ENCODE data around the gene SLC25A1.
"Not testable (repeated sequence)": the region's sequence is repeated elsewhere in the genome, so short reads cannot be mapped to it uniquely, and the experiment has no call there.

SLC25A1 gene

DNA sequence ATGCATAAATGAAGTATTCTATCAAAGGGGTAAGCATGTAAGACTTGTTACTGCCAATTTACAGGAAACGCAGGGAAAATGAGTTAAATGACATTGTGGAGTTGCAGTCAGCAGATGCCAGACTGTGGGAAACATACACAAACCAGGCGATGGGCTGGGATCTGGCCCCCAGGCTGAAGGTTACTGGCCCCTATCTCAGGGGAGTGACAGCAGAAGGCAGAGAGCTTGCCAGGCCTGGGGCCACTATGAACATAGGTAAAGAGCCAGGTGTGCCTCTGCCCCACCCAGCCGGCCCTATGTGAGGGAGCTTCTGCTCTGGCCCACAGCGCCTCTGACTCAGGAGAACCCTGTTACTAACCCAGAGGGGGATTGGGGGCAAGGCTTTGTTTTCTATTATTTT, 26.1 kb upstream of the SLC25A1 start:
- no peak for DNase-seq (ENCODE audit: low read depth)

DNA sequence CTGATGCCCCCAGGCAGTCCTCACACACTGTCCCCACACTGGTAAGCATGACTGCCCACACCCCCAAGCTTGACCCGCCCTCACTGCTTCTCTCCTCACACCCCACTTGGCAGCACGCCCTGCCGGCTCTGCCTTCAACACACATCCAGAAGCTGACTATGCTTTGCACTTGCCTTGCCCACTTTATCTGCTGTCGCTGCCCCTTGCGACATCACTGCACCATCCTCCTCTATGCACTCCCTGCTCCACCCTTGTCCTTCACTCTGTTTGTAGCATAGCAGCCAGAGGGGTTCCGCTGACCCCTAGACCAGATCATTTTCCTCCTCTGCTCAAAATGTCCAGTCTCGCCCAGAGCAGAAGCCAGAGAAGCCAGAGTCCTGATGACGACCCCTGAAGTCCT, 25.3 kb upstream of the SLC25A1 start:
- DNase-seq (ENCODE audit: low read depth): no peak

DNA sequence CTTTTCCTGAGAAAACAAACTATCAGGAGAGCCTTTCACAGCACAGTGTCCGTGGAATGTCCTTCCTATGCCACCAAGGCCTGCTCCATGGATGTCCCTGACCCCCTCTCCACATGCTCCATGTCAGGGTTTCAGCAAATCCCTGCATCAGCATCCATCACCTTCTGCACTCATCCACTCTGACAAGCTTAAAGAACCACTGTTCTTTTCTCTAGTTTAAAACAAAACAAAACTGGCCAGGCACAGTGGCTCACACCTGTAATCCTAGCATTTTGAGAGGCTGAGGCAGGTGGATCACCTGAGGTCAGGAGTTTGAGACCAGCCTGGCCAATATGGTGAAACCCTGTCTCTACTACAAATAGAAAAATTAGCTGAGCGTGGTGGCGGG, 24.3 kb upstream of the SLC25A1 start:
- not testable (repeated sequence) for DNase-seq (ENCODE audit: low read depth)

DNA sequence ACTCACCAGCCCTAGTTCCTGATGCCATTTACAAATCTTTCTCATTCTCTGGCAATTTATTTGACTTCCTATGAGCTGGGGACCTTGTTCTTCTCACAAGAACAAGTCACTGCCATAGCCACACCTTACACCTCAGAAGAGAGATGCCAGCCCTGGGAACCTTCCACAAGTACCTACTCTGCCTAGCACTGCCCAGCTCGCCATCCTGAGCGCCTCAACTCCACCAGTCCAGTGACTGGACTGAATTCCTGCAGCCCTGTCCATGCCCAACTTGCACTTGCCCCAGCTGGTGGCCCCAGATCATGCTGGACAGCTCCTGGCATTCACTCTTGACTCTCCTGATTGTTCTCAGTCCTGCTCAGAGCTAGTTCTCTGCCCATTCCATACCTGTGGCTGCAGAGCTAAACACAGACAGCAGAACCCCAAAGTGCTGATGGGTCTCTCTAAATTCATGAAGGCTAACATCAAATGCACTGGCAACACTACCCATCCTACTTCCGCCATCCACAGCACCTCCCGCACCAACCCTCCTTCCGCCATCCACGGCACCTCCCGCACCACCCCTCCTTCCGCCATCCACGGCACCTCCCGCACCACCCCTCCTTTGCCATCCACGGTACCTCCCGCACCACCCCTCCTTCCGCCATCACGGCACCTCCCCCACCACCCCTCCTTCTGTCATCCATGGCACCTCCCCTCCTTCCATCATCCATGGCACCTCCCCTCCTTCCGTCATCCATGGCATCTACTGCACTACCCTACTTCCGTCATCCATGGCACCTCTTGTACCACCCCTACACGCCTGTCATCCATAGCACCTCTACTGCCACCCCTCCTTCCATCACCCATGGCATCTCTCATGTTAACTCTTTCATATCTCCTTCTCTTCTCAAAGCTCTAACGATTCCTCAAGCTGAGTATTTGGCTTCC, 23.6 kb upstream of the SLC25A1 start:
- DNase-seq (ENCODE audit: low read depth): no peak

DNA sequence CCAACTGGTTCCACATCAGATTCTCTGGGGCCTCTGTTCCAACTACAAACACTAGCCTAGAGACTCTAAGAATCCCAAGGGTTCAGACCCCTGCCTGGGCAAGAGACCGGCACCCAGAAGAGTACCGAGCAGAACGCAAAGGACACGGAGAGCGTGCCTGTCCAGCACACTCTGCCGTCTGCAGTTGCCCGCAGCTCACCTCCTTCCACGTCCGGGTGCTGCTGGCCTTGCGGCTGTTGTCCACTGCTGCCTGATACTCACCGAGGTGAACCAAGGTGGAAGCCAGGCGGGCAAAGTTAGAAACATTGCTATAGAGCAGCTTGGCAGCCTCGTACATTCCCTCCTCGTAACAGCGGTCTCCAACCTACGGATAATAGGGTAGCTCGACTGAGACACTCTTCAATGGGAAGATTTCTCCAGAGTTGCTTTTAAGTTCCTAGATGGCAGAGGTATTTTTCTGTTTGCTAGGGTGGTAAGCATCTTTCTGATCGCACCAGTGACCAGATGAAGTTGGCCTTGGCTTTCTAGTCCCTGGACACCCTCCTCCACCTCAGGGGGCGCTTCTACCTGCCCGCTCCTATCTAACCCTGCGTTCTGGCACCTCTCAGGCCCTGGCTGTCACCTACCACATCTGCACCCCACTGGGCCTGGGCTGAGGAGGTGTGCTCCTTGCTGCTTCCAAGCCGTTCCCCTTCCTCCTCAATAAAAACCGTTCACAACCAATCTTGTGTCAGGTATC, 22.8 kb upstream of the SLC25A1 start:
- no peak for DNase-seq (ENCODE audit: low read depth)

DNA sequence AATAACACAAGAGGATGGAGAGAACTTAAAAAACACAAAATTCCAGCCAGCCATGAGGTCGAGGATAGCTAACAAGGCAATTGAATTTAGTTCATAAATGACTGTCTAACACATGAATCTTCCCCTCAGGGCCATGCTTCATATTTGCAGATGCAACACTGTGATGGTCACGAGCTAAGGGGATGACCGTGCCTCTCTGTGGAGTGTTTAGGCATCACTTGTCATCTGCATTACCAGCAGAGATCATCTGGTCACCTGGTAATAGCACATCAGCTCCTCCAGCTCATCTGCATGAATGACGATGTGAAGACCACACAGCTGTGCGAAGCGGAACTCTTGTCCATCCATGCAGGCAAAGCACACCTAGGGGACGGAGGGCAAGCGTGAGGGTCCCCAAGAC, 20.9 kb upstream of the SLC25A1 start:
- DNase-seq (ENCODE audit: low read depth): no peak

DNA sequence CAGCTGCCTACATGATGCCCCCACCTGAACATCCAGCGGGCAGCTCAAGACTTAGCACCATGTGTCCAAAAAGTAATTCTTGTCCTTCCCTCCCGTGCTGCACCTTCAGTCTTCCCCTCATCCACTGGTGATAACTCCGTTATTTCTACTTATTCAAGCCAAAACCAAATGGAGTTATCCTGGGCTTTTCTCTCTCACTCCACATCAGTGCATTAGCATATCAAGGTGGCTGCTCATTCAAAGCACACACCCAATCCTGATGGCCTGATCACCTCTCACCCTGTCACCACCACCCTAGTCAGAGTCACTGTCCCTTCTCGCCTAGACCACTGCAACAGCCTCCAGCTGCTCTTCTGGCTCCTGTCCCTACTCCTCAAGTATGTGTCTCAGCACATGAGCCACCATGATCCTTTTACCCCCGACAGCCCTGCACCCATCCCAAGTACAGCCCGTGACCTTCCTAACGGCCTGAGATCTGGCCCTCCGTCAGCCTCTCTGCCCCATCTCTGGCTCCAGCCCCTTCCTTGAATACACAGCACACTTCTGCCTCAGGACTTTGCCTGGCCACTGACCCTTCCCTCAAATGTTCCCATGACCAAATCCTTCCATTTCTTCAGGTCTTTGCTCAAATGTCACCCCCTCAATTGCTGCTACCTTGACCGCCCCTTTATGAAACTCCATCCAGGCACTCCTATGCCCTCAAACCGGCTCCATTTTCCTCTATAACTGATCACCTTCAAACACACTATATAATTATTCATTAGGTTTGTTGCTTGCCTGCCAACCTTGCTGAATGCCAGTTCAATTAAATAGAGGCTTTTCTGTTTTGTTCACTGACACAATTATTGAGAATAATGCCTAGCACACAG, 19.7 kb upstream of the SLC25A1 start:
- DNase-seq (ENCODE audit: low read depth): no peak

DNA sequence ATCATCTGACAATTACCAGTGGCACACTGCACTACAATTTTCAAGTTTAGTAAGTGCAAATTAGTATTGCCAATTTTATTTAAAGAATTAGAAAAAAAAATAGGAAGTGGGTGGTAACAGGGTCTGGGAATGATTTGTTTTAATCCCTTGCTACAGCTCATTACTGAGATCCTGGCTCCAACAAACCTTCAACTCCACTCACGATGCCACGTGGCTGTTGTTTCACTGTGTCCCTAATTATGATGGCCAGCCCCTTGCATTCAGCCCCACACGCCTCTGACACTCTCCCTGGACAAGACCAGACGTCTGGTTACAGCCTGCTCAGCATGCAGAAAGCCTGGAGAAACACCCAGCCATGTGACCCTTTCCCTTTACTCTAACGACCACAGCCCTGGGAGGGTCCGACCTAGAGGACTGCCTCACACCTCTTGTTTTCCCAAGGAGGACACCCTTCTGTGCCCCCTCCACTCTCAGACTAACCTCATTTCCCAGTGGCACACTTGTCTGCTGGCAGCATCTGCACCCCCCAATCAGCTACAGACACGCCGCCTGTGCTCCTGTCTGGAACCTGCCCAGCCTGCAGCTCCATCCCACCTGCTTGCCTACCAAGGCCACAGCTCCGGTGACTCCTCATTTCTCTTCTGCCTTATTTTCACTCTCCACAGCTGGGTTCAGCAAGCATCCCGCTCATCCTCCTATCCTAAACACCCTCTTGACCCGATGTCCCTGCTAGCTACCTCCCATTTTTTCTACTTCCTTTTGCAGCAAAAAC, 18.5 kb upstream of the SLC25A1 start:
- no peak for DNase-seq (ENCODE audit: low read depth)

DNA sequence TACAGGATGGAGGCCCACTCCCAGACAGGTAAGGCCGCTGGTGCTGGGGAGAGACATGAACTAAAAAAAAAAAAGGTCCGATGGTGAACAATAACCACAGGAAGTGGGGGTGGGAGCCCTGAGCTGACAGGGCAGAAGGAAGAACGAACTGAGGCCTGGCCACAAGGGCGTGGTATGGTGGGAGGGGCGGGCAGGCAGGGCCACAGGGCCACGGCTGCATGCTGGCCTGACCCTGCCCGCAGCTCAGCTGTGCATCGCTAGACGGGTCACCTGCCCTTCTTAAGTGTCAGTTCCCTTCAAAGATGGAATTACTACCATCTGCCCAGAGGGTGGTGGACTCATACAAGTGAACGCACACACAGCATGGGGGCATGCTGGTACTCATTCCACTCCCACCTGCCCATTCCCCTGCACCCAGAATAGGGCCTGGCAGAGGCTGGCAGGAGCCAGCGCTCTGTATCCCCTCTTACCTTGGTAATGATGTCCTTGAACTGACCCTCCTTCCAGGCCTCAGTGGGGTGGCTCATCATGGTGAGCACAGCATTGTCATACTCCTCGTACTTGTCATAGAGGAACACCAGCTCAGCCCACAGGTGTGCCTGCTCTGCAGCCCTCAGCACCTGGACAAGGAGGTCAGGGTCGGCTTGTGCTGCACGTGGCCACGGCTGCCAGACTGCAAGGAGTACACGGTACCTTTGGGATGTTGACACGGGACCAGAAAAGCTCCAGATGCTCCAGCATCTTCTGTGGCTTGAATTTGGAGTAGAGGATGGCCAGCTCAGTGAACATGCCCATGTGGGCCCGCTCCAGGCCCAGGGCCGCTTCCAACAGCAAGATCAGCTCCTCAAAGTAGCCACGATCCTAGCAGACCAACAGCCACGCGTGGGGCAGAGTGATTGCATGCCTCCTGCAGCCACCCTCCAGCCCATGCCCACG, 17.5 kb upstream of the SLC25A1 start:
- no peak for DNase-seq (ENCODE audit: low read depth)

DNA sequence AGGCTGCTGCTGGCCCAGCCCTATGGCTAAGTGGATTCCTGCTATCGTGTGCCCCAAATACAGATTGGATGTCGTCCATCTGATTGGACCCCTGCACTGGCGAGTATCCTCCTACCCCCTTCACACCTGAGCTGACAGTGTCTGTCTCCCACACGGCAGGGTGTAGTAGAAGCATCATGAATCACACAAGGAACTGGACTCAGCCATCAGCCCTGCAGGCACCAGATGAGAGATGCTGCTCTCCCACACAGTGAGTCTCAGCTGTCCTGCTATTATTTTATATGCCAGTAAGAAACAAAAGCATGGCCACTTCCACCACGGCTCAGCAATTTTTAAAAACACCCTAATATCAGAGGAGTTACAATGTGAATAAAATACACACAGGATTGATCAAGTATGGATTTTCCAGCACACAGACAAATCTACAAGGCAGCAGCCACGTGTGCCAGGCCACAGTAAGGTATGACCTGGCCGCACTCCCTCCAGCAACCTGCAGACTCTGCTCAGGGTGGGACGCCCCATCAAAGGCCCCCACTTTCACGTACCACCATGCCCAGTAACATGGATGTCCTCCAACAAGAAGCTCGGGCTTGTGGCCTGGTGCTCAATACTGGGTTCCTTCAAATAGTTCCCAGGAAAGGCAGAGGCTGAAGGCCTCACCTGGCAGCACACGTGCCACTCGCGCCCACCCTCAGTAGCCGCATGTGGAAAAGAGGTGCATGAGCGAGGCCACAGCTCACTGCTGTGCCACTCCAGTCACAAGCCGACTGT, 16.4 kb upstream of the SLC25A1 start:
- DNase-seq (ENCODE audit: low read depth): no peak

DNA sequence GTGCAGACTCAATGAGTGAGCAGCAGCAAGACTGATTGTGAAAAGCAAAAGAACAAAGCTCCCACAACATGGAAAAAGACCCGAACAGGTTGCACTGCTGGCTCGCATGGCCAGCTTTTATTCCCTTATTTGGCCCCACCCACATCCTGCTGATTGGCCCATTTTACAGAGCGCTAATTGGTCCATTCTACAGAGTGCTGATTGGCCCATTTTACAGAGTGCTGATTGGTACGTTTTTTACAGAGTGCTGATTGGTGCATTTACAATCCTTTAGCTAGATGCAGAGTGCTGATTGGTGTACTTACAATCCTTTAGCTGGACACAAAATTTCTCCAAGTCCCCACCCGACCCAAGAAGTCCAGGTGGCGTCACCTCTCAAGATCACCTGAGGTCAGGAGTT, 15.3 kb upstream of the SLC25A1 start:
- no peak for DNase-seq (ENCODE audit: low read depth)

DNA sequence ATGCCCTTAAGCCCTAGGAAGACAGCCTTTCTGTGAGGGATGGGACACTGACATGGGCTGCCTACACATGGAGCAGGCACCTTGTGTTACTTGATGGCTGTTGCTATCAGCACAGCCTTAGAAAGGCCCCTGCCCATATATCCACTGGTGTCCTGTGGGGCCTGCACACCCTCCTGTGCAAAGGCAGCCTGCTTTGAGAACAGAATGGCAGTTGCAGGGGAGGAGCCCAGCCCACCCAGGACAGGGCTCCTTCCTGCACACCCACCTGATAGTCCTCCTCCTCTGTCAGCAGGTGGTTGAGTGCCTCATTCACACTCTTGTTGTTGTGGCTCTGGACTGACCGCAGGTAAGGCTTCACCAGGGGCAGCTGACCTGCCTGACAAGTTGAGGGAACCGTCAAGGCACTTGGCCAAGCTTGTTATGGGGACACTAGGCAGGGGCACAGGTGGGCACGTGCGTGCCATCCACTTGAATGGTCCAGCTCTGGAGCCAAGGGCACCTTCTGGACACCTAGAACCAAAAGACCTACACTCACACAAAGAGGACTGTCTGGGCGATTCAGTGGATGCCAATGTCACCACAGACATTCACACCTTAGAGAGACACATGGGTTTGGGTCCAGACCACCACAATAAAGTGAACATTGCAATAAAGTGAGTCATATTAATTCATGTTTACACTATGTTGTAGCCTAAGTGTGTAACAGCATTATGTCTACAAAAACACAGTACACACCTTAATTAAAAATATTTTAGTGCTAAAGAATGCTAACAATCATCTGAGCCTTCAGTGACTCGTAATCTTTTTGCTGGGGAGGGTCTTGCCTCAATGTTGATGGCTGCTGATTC, 9.4 kb upstream of the SLC25A1 start:
- no peak for DNase-seq (ENCODE audit: low read depth)

DNA sequence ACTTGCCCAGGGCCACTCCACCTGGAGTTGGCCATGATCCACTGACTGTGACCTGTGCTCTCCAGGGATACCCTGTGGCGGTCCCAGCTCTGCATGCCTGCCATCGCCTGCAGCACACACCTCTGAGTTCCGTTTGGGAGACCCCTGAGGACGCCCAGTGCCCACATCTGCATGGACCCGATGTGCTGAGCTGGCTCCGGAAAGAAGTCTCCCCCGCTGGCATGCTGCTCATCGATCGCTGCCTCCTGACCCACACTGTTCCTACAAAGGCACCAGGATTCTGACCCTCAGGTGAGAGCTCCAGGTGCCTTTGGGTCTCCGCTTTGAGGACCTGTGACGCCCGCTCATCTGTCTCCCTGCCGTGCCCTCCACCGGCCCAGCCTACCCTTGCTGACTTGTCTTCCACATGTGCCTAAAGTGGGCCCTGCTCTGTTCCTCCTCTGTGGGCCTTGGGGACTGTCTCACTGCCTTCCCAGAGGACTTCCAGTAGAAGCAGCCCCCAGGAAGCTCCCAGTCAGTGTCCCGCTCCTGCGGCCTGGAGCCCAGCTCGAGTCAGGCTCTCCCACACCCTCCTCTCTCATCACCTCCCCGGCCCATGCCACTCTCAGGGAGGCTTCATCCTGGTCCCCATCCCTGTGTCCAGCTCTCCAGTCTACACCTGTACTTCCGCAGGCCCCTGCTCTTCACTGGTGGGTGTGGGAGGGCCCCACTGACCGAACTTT, 5.9 kb upstream of the SLC25A1 start:
- no peak for DNase-seq (ENCODE audit: low read depth)

DNA sequence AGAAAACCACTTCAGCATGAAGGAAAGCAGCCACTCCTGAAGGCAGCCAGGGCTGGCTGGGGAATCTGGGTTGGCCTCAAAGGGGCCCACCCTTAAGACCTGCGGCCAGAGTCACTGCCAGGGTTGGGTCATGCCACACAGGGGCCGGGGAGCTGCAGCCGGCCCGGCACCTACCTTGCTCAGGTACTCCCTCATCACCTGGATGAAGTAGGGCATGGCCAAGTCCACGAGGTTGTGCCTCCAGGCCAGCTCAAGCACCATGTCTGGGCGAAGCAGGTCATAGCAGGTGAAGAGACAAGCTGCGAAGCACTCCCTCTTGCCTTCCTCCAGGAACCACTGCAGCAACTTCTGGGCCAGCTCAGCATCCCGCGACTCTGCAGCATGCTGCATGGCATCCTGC, 4.7 kb upstream of the SLC25A1 start:
- DNase-seq (ENCODE audit: low read depth): no peak

DNA sequence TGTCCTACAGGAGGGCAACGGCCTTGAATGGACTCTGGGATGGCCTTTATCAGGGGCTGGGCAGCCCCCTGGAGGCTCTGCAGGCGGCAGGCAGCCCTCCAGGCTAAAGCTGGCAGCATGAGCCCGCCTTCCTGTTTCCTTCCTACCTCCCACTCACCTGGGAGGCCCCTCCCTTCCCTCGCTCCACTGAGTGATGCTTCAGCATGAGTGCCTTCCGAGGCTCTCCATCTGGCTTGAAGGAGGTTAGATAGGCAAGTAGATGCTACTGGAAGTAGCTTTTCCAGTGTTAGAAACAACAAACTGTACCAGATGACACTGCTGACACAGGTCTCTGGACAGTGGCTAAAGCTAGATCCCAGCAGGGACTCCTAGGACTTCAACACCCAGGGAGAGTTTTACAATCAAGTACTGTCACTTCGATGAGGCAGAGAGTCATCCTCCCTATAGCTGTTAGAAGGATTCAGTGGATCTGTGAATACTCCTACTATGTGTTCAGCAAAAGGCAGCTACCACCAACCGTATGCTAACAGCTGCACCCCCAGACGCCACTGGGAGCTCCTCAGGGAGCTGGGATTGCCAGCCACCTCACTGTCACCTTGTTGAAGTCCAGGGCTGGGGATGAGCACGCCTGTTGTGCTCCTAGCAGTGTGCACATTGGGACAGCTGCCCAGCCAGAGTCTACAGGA, 4.1 kb upstream of the SLC25A1 start:
- no peak for DNase-seq (ENCODE audit: low read depth)

DNA sequence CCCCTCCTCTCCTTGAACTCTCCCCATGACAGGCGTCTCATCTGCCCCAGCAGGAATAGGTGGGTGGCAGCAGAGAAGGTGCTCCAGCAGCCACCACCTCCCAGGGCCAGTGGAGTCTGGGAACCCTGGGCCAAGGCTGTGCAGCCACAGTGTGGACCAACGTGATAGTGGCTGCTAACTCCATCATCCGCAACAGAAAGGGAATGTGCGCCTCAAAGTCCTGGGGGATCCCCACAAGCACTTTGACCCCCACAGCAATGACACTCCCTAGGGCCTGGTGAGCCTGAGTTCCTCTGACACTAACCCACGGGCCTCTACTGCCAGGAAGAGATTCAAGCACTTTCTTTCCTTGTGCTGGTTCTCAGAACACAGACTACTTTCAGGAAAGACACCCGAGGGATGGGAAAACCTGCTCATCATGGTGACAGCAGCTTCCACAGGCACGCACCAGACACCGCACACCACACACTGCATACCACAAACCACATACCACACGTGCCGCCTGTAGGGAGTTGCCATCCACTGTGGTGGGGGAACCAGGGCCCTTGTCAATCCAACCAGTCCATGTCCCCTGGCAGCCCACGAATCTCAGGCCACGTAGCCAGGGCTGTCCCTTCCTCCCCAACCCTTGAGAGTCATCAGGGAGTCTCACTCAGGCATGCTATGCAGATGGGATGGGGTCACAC, 3.4 kb upstream of the SLC25A1 start:
- no peak for DNase-seq (ENCODE audit: low read depth)
